SKM-1 (cell line): ENCODE data around the gene OLA1.

ENCODE experiments used
- DNase-seq: peaks from one replicate; lab custom pipeline; 2025; ENCODE audit not compliant: unreplicated experiment; lab: John Stamatoyannopoulos, UW

The OLA1 gene

DNA sequence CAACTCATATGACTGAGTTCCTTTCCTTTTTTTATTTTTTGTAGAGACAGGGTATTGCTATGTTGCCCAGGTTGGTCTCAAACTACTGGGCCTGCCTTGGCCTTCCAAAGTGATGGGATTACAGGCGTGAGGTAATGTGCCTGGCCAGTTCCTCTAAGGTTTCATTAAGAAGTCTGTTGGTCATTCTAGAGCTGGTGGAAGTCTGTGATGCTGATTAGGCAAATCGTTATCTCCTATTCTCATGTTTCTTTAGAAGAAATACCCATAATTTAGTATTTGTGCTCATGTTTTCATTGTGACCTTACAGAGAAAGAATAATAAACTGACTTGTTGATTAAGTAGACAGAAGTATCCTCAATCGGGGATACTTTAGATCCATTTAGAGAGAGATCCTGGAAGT, 177.0 kb downstream of the OLA1 start:
- DNase-seq, result no peak

DNA sequence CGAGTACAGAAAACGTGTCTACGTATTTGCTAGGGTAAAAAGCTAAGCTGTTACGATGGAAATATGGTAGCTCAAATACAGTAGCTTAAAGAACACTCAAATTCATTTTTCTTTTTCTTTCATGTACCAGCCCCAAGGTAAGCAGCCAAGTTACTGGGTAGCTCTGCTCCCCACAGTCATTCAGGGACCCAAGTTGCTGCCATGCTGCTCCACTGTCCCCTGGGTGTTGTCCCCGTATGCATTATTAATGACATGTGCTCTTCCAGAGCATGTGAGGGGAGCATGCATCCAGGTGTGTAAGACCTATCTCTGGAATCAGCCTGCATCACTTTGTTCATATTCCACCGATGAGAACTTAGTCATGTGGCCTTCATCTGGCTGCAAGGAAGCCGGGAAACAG, 178.1 kb downstream of the OLA1 start:
- no peak for DNase-seq

DNA sequence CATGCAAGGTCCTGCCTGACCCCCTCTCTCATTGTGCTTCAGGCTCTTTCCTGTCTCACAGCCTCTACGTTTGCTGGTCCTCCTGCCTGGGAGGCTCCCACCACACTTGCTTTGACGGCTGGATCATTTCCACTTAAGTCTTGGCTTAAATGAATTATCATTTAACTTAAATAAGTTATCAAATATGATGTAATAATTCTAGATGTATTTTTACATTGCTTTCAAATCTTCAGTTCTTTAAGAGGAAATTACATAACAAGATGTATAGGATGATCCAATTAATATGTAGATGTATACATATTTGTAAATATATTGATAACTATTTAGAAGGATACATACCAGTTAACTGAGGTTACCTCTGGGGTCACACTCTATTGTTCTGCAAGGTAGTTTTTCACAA, 180.5 kb downstream of the OLA1 start:
- DNase-seq, result no peak

DNA sequence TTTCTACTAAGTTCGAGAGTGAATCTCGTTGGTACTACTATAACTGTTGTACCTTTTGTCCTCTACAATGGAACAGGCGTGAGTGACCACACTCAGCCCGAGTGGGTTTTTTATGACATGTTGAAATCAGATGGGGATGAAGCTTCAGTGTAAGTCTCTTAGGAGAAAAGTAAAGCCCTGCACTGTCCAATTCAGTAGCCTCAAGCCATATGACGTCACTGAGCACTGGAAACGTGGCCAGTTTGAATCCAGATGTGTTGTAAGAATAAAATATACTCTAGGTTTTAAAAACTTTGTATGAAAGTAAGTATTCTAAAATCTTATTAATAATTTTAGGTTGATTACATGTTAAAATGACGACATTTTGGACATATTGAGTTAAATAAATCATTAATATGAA, 181.5 kb downstream of the OLA1 start:
- DNase-seq, result no peak

DNA sequence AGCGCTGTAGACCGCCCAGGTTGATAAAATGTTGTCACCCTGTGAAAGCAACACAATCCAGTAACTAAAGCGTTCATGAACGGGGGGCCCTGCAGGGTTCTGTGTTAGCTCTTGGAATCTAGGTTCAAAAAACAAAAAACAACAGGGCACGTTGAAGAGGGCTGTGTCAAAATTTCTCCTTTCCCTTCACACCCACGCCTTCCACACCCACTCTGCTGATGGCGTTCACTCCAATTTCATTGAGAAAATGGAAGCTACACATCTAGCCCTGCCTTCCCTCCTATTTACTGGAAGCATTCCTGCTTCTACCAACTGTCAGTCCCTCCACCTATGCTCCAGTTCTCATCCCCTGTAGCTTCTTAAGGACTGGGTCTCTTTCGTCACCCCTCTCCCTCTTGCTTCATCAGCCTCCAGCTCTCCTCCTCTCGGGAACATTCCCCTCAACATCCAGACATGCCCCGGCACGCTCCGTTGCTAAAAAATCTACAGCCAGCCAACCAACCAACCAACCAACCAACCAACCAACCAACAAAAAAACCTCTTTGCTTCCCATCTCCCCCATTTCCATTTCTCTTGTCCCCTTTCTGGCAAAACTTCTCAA, 184.7 kb downstream of the OLA1 start:
- no peak for DNase-seq

DNA sequence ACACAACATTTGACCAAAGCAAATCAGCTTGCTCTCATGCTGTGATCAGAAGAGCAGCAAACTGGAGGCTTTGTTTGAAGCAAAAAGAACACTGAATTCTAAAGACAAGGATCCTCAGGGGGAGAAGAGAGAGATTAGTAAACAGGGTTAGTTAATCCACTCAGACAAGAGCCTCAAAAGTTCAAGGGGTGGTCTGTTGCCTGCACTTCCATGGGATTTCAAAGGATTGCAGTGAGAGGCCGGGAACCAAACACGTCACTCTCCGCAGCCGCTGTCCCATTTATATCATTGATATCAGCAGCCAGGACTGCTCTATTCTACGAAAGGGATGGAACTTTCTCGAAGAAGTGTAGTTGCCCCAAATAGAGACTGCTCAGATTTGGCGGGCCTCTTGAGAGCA, 185.4 kb downstream of the OLA1 start:
- DNase-seq, result no peak

DNA sequence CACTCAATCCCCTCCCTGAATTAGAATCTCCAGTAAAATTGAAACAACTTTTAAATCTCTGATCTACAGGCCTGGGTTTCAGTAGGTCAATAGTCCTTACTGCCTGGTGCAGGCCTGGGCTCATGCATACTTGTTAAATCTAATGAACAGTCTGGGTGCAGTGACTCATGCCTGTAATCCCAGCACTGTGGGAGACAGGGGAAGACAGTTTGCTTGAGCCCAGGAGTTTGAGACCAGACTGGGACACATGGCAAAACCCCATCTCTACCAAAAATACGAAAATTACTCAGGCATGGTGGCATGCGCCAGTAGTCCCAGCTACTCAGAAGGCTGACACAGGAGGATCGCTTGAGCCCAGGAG, 188.5 kb downstream of the OLA1 start:
- no peak for DNase-seq

DNA sequence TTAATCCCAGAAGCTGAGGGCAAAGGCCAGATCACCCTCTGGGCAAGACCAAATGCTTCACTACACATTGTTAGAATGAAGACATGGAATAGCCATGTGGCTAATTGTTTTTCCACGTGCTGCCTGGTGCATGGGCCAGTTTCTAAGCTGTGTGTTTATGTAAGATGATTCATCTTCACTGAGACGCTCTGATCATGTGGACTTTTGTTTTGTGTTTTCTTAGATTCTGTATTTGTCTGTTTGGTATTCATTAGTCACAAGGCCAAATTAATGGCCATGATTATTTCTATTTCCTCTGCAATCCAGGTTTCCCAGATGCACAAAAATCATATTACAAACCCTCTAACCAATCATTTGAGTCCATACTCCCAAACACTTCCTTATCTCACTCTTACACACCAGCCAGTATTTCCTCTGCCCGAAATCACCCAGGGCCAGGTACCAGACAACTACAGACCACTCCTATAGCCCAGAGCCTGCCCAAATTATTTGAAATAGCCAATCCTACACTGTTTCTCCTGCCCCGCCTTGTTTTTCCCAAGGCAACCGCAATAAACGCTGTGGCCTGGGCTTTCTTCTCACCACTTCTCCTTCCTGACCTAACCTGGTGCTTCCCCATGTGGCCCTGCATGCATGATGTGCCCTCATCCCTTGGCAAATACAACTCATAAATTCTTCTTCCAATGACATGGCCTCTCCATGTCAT, 189.0 kb downstream of the OLA1 start:
- DNase-seq, result no peak

DNA sequence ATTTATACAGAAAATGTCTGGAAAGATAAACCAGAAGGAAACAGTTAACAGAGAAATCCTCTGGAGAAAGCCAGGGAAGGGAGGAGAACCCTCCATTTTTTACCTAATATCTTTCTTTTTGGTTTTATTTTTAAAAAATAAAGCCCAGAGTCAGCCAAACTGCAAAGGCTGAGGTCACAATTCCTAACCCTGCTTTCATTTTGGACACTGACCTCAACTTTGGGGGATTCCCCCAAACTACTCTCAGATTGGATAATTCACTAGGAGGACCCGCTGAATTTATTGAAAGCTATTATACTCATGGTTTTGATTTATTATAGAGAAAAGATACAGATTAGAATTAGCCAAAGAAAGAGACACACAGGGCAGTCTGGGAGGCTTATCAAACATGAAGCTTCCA, 189.9 kb downstream of the OLA1 start:
- DNase-seq, result no peak

DNA sequence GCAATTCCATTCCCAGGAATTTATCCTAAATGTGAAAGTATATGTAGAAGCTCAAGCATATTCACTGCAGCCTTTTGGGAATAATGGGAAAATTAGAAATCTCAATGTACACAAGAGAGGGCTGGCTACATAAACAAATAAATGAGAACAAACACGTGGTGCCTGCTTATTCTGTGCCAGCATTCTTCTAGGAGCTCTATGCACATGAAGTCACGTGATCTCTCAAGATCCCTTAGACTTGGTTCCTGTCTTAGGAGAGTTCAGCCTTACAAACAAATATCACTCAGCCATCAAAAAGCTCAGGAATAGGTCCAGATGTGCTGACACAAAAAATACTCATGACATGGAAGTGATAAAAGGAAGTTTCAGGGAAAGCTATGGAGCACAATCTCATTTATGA, 190.3 kb downstream of the OLA1 start:
- DNase-seq, result no peak

DNA sequence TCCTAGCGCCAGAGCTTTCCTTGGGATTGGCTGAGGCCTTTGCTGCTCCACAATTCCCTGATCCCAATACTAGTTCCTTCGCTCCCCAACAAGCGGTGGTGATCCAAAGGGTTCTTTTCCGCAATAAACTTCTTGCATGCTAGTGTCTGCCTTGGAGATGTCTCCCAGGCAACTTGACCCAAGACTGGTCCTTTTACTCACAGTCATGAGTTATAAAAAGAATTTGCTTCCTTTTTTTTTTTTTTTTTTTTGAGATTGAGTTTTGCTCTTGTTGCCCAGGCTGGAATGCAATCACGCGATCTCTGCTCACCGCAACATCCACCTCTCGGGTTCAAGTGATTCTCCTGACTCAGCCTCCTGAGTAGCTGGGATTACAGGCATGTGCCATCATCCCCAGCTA, 193.4 kb downstream of the OLA1 start:
- DNase-seq, result no peak

DNA sequence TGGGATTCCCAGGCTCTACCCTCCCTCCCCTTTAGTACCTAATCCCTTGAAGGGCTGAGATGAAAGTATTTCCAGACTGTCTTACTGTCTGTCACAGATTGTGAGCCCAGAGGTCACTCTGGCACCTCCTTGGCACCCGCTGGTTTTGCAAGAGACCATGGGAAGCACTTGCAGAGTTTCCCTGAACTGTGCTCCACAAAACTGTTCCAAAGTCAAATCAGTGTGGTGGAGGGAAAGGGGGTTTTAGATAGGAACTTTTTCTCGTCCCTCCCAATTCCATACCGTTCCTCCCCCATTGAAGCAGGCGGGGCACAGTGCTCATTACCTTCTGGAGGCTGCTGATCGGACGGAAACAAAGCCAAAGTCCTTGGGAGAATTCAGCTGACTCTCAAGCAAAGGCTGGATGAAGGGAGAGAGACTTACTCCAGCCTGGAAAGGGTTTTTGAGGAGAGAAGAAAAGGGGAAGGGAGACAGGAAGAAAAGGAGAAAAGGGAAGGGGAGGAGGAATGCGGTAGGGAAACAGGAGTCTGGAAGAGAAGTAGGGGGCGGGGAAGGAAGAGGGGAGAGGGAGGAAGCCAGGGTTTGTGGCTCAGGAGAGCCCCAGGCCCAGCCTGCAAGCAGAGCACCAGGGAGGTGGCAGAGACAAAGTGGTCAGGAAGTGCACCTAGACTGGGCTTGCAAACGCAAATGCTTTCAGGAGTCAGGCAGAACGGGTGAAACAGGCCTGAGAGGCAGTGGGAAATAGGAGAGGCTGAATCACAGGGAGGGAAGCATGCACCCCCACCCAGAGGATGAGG, 194.8 kb downstream of the OLA1 start:
- no peak for DNase-seq

DNA sequence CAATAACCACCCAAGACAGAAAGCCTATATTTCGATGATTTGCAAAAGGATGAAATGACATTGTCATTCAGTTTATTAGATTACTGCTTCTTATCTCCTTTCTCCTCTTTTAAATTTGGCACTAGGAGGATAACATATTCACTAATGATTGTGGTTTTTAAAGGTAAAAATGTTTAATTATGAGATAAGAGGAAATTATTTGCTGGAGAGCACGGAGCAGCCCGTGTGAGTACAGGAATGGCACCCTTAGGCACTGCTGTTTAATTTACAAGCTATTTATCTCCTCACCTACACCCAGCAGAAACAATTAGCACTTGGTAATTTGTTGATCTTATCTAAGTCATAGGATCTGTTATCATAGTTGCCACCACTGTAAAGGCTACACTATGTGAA, 195.8 kb downstream of the OLA1 start:
- no peak for DNase-seq

DNA sequence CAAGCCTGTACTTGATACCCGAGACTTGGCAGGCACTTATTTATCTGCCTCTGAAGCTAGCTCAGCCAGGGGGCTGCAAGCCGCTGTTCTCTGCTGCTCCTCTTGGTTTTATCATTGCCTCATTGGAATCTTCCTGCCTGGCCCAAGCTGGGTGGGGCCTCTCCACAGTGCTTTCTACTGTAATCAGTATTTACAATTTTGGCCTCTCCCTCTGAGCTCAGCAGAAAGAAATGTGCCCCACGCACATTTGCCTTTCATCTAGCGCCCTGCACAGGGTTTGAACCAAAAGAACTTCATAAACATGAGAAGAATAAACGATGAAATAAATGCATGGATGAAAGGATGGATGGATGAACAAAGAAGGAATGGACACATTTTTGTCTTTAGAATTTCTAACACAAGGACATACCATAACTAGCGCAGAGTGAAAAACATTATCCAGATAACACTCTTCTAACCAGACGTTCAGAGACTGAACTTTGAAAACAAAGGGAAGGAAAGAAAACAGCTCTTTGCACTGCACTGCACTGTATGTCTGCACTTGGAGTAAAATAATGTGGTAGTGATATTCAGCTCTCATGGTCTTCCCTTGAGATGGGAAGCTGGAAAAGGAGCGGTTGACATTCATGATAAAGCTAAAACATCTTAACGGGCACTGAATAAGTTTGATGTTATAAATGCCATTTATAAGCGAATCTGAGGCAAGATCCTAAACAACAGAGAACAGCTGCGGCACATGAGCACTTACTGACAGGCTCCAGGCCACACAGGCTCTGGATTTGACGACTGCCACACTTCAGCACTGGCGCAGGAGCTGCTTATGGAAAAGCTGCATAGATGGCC, 196.4 kb downstream of the OLA1 start:
- no peak for DNase-seq

DNA sequence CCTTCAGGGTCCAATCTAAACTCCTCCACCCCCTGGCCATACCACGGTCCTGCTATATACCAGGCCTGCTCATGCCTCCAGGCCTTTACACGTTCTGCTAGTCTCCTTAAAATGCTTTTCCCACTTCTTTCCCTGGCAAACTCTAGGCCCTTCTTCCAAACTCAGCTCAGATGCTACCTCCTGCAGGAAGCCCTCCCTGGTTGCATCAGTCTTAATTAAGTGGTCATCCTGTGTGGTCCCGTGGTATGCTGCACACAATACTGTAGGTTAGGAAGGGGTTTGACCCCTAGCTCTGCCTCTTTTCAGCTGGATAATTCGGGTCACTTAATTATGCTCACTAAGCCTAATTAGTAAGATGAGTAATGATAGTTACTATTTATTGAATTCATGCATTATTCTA, 197.3 kb downstream of the OLA1 start:
- DNase-seq, result no peak

DNA sequence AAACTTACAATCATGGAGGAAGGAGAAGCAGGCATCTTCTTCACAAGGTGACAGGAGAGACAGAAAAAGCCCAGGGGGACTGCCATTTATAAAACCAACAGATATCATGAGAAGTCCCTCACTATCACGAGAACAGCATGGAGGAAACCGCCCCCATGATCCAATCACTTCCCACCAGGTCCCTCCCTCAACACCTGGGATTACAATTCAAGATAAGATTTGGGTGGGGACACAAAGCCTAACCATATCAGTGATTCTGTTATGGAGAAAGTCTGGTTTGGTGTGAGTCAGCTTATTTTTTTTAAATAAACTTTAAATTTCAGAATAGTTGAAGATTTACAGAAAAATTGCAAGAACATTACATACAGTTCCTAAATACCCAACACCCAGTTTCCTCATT, 198.4 kb downstream of the OLA1 start:
- no peak for DNase-seq

DNA sequence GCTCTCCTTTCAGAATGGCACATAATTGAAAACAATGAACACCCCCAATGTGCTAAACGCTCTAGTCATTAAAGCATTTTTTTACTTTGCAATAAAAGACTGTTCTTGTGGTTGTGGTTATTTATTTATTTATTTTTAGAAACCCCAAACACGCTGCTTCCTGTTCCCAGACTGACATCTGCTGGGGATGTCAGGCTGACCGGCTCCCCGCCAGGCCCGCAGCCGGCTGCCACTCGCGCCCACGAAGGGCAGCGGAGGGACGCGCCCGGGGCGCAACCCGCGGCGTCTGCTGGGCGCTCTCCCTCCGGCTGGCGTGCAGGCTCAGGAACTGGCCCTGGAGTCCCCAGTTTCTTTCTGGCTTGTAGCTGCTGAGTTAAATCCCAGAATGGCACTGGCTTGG, 200.1 kb downstream of the OLA1 start:
- DNase-seq, result no peak

DNA sequence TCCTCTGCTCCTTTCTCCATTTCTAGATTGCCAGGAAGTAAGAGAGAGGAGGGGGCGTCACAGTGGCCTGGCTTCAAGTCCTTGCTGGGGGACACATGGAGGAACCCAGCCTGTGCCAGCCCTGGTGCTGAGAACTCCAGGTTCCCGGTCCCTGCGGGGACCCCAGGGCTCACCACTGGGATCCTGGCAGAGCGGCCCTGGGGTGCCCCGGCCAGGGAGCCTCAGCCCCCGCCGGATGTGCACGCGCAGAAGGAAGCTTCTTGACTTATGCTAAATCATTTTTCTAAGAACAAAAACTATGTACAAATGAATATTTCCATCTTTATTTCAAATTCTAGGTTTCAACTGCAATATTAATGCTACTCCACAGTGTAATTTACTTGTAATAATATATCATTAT, 200.6 kb downstream of the OLA1 start:
- no peak for DNase-seq

DNA sequence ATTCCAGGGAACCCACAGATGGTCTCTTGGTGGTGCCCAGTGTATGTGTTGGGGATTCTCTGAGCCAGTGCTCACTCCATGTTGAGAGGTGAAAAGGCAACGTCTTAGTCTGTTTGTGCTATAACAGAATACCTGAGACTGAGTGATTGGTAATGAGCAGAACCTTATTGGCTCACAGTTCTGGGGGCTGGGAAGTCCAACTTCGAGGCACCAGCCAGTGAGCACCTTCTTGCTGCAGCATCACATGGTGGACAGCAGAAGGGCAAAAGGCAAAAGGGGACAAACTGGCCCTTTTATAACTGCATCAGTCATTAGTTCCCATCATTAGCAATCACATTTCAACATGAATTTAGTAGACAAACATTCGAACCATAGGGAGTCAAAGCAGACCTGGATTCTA, 202.2 kb downstream of the OLA1 start:
- DNase-seq, result no peak

DNA sequence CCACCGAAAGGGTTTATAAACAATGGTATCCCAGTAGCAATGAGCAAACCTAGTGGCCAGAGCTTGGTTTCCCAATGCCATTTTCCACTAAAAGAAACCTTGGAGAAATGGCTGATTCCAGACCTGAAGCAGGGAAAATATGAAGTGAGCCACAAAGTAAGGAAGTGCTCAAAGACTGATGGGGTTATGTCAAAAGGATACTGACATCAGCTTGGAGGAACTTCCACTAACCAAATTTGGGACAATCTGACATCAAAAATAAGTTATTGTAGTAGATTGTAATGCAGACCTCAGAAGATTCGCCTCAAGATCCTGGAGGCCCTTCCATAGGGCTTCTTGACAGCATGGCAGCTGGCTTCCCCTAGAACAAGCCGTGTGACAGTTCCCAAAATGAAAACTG, 203.8 kb downstream of the OLA1 start:
- no peak for DNase-seq

DNA sequence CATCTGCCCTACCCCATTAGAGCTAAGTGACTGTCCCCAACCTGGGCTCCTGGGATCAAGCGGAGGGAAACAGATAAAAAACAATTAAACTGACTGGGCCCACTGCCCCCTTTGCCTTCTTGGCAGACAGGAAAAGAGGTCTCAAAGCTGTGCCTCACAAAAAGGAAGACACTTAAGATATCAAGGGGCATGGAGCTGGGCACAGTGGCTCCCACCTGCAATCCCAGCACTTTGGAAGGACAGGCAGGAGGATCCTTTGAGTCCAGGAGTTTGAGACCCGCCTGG, 208.0 kb downstream of the OLA1 start:
- DNase-seq, result no peak
